Activated T-cell treated with anti-CD3 and anti-CD28 coated beads, Interleukin-2, amount 50 U/mL, for 48 hours (primary cell): ENCODE results near the gene ZNF678.

Experiments used
- DNase-seq, 2 experiments: peaks; one replicate each; pipeline ENCODE4 v3.0.0-alpha.2; 2020

Gene ZNF678

GRCh38 chr1:227726318-227726717 is 163.0 kb downstream of the ZNF678 start:
- DNase-seq: no peak
